GM12873 (cell line): ENCODE data around the gene FIG4.

Experiments
- TF ChIP-seq, protein P1 (sequence below): IDR thresholded peaks from 2 replicates; pipeline ENCODE4 v1.5.1; 2012; ENCODE audit warnings: low read depth, mild to moderate bottlenecking, moderate library complexity, low read length, control low read depth; ENCODE audit not compliant: insufficient read depth; ENCODE audit errors: missing control alignments

FIG4 gene

DNA sequence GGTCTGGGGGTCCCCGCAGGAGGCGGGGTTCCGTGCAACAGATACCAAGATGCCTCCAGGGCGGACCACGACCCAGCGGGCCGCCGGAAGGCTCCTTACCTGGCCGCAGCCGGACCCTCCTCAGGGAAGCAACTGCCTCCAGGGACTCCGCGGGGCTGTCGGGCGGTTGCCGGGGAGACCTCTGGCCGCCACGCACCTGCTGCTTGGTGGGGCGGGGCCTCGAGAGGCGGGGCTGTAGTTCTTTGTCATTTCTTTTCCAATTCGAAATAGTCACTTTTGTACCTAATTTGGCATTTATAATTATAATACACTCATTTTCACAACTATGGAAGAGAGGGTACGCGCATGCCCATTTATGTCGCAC lies 741 bp upstream of the FIG4 start:
- TF ChIP-seq, protein P1, sequence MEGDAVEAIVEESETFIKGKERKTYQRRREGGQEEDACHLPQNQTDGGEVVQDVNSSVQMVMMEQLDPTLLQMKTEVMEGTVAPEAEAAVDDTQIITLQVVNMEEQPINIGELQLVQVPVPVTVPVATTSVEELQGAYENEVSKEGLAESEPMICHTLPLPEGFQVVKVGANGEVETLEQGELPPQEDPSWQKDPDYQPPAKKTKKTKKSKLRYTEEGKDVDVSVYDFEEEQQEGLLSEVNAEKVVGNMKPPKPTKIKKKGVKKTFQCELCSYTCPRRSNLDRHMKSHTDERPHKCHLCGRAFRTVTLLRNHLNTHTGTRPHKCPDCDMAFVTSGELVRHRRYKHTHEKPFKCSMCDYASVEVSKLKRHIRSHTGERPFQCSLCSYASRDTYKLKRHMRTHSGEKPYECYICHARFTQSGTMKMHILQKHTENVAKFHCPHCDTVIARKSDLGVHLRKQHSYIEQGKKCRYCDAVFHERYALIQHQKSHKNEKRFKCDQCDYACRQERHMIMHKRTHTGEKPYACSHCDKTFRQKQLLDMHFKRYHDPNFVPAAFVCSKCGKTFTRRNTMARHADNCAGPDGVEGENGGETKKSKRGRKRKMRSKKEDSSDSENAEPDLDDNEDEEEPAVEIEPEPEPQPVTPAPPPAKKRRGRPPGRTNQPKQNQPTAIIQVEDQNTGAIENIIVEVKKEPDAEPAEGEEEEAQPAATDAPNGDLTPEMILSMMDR = no peak

DNA sequence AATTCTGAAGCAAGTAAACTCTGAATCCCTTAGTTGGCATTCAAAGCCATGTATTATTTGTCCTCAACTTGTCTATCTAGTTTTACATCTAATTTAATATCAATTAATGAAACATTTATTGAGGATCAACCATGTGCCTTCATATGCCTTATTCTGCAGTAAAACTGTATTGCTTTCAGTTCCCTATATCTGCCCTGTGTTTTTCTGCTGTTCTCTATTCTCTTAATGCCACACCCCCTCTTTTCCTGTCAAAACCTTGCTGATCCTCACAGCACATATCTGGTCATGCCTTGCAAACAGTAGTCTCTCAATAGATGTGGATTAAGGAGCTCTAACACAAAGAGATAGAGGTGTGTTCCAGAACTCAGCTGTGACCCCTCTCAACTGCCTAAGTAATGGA lies 2.0 kb downstream of the FIG4 start:
- TF ChIP-seq, protein P1 = no peak

DNA sequence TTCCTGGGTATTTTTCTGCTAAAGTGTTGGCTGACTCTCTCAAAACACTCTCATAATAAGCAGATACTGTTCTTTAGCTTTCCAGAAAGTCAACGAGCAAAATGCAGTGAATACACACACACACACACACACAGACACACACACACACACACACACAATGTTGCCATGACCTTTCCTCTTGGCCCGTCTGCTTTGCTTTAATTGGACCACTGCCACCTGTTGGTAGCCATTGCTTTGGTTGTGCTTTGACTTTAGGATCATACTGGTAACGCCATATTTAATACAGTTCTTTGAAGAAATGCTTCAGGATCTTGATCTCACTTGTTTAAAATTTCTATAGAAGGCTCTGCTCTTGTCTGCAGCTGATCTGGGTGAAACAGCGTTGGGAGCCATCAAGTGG lies 4.4 kb downstream of the FIG4 start:
- TF ChIP-seq, protein P1 = peak; percentile 40

DNA sequence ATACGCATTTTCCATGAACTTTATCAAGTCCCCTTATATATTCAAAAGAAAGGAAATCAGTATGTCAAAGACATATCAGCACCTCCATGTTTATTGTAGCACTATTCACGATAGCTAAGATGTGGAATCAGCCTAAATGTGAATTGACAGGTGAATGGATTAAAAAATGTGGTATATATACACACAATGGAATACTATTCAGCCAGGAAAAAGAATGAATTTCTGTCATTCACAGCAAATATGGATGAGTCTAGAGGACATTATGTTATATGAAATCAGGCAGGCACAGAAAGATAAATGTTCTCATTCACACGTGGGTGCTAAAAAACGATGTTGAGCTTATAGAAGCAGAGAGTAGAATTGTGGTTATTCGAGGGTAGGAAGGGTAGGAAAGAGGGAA lies 5.3 kb downstream of the FIG4 start:
- TF ChIP-seq, protein P1 = no peak

DNA sequence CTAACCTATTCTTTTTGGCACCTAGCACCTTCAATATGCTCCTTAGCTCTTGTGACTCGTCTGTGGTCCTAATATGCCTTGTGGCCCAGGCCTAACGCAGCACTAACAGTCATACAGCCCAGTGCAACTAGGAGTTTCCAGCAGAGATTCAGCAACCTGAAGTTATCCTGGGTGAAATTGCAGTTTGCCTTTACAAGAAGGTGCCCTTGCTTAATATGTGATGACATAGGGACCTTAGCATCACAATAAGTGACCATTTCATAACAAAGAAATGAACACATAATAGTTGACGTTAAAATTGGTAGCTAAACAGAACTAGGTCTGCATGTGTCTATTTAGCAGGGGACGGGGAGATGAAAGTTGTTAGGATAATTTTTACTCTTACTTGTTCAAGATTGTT lies 10.1 kb downstream of the FIG4 start:
- TF ChIP-seq, protein P1 = no peak

DNA sequence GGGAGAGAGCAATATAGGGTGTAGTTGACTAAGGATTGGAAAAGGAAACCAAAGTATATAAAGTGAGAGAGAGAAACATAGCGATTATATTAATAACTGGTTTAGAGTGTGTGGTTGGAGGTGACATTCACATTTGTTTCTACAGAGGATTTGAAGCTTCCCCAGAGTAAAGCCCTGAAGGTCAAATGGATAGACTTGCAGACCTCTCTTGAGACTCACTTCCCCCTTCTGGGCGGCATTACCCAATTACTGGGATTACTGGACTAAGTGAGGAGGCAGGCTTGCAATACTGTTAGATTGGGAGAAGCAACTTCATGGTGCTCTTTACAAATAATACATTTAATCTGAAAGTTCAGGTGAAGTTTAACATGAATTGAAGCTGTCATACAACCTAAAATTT lies 10.7 kb downstream of the FIG4 start:
- TF ChIP-seq, protein P1 = no peak

DNA sequence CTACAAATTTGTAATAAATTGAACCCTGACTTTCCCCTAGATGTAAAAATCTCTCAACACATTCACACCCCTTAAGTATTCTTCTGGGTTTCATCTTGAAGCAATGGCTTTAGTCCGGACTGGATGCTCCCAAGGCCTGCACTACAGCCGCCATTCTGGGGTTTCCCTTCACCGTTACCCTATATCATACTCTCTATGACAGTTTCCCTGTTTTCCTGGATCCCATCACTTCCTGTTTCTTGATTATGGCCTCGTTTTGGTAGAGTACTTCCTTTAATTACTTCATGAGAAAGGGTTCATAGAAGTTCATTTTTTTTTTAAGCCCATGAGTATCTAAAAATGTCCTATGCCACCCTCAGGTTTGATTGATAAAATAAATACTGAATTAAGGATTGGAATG lies 11.7 kb downstream of the FIG4 start:
- TF ChIP-seq, protein P1 = no peak

DNA sequence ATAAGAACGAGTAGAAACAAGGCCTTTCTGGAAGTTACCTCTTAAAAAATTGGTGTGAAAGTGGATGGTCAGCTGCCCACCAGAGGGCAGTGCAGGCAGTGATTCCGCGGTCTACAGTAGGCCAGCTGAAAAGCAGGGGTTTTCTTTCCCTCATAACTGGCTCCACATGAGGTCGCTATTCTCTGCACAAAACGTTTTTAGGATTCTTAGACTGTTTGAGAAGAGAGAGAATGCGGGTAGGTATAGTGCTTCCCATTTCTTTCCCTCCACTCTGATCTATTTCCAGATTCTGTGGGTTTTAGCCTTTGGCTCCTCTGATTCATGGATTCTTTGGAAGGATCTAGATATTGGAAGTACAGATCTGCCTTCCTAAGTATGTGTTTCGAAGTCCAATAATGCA lies 14.2 kb downstream of the FIG4 start:
- TF ChIP-seq, protein P1 = peak; percentile 94
